NCI-H1105 treated with DMSO at 0.1 percent for 48 hours (cell line): ENCODE measurements around the gene C1QTNF9B.

ENCODE experiments used
- DNase-seq: peaks from one replicate; lab custom pipeline; 2025; lab: John Stamatoyannopoulos, UW

The C1QTNF9B gene

DNA sequence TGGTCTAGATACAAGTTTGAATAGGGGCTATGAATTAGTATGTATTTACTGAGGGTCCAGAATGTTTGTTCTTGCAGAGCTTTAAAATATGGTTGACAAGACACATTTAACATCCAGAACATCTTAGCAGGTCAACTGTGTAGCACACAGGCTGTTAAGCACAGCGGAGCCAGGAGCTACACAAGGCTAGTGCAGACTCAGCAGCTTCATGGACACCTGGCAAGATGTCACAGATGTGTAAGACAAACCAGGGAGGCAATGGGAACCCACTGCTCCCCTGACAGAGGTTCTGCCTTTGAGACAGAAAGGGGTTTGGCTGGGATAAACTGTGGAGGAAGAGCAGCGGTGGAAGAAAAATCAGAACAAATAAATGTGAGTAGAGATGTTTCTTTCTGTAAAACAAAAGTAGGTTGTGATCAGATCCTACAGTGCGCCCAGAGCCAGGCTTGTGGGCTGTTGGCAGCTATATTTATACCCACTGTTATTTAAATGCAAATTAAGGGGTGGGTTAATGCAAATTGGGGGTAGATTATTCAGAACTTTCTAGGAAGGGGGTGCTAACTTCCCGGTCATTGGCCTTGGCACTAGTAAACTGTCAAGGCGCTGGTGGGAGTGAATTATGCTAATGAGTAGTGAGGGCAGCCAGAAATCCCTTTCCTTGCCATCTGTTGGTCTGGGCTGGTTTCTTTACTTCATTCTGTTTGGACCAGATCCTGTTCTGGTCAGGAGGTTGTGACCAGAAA, 41.1 kb downstream of the C1QTNF9B start:
- DNase-seq, result no peak

DNA sequence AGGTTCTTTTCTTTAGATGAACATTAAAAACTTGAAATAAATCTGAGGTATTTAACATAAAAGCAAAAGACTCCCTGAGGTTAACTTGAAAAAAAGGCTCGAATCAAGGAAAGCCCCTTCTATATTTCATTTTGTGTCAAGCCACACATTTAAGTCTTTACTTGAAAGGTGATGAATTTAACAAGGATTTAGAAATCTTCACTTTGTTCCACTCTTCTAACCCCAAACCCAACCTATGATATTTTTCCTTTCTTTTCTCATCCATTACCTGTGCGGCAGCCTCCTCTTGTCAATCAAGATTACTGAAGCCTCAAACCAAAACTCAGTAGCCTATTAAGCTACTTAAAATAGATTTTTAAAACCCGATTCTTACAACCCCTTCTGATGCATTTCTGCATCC, 41.9 kb downstream of the C1QTNF9B start:
- DNase-seq, result no peak

DNA sequence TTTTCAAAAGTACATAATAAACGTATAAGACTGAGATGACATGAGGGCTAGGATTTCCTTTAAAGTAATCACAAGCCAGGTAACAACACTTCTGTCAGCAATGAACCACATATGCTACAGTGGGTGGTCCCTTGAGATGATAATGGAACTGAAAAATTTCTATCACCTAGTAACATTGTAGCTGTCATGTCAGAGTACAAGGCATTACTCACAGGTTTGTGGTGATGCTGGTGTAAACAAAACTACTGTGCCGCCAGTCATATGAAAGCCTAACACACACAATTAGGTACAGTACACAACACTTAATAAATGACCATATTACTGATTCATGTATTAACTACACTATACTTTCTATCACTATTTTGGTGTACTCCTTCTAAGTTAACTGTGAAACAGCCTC, 45.0 kb downstream of the C1QTNF9B start:
- DNase-seq, result no peak

DNA sequence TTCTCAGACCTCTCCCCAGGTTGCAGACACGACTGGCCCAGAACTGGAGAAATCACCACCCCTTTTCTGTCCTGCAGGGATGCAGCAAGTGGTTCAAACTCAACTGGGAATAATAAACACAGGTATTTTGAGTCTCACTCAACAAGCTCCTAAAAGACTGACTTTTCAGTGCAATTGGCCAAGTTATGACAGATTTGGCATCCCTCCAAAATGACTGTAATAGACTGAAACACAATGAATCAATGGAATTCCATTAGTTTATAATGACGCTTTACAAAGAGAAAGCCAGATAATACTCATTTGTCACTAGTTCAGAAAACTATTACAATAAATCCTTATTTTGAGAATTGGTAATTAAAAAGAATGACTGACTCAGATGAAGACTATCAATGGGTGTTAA, 46.2 kb downstream of the C1QTNF9B start:
- no peak for DNase-seq

DNA sequence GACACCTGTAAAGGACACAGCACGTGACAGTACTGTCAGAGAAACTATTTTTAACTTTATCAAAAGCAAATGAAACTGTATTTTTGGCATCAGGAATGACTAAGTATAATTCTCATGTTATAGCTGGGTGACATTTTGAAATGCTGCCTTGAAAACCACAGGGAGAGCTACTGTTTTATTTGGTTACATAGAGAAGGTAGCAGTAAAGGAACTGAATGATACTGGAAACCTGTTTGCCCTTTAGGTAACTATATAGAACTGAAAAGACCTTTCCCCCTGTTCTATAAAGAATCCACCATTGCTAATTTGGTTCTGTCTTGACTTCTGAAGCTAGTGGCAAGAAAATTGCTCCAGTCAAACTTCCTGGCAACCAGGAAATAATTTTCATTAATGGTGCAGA, 47.2 kb downstream of the C1QTNF9B start:
- DNase-seq, result no peak

GRCh38 chr13:23849670-23850069, 47.6 kb downstream of the C1QTNF9B start:
- no peak for DNase-seq

- DNase-seq, result no peak
Measured at GRCh38 chr13:23848646-23849141, 48.6 kb downstream of the C1QTNF9B start.

DNA sequence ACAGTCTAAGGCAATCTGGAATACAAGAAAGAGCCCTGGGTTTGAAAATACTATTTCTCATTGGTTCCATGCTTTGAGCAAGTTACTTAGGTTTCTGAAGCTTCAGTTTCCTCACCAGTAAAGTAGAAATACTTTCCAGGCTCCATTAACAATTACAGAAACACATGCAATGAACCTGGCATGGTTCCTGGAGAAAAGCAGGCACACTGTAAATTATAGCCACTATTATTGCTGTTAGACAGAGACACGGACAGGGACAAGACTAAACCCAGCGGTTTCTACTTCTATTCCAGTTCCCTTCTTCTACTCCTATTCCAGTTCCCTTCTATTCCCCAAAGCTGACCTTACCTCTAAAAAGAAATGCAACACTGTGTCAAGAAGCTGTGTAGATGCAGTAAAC, 49.3 kb downstream of the C1QTNF9B start:
- DNase-seq, result peak; percentile 1

GRCh38 chr13:23847497-23847896, 49.8 kb downstream of the C1QTNF9B start:
- no peak for DNase-seq

- no peak for DNase-seq
Measured at GRCh38 chr13:23845105-23845725, 52.1 kb downstream of the C1QTNF9B start.

GRCh38 chr13:23844132-23844531, 53.2 kb downstream of the C1QTNF9B start:
- no peak for DNase-seq

DNA sequence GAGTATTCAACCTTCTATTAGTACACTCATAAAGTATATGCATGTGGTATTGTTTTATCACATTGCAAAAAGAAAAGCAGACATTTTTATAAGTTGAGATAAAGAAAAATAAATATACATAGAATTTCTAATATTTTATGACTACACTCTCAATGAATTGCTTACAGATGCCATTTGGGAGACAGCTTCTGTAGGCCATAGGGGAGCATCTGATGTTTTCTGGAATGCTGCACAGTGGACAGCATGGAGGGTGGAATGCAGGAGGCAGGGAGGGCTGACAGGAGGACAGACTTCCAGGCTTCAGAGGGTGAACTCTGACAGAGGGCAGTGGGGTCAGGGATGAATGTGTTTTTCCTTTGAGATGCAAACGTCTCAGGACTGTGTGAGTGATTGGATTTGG, 53.9 kb downstream of the C1QTNF9B start:
- DNase-seq, result no peak

DNA sequence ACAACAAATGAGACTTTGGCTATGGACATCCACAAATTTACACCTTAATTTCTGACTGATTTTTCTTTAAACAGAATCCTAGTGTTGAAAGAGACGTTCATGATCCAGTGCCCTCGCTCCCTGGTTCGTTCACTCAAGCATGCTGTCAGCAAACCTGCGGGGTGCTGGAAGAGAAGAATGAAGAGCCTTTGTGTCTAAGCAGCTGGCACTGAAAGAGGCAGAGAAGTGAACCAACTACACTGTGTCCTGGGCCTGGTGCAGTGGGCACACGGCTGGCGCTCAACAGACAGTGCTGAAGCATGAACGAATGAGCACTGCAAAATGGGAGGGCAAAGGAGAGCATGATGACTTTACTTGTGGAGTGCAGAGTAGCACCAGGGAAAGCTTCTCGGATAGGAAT, 54.9 kb downstream of the C1QTNF9B start:
- DNase-seq, result no peak
